ENCODE results near the gene ANO2.
"Not testable (repeated sequence)": the region's sequence is repeated elsewhere in the genome, so short reads cannot be mapped to it uniquely, and the experiment has no call there.

Gene ANO2

GRCh38 chr12:5546616-5547015, 398.4 kb downstream of the ANO2 start:
- no peak for DNase-seq (ENCODE audit: low spot score)

GRCh38 chr12:5537771-5538170, 407.3 kb downstream of the ANO2 start:
- DNase-seq (ENCODE audit: low spot score), result no peak

DNA sequence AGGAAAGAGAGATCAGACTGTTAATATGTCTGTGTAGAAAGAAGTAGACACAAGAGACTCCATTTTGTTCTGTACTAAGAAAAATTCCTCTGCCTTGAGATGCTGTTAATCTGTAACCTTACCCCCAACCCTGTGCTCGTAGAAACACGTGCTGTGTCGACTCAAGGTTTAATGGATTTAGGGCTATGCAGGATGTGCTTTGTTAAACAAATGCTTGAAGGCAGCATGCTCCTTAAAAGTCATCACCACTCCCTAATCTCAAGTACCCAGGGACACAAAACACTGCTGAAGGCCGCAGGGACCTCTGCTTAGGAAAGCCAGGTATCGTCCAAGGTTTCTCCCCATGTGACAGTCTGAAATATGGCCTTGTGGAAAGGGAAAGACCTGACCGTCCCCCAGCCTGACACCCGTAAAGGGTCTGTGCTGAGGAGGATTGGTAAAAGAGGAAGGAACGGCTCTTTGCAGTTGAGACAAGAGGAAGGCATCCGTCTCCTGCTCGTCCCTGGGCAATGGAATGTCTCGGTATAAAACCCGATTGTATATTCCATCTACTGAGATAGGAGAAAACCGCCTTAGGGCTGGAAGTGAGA, 407.9 kb downstream of the ANO2 start:
- not testable (repeated sequence) for DNase-seq (ENCODE audit: low spot score)

- DNase-seq (ENCODE audit: low spot score), result no peak
These were observed 409.5 kb downstream of the ANO2 start for GRCh38 chr12:5535541-5535940.

DNA sequence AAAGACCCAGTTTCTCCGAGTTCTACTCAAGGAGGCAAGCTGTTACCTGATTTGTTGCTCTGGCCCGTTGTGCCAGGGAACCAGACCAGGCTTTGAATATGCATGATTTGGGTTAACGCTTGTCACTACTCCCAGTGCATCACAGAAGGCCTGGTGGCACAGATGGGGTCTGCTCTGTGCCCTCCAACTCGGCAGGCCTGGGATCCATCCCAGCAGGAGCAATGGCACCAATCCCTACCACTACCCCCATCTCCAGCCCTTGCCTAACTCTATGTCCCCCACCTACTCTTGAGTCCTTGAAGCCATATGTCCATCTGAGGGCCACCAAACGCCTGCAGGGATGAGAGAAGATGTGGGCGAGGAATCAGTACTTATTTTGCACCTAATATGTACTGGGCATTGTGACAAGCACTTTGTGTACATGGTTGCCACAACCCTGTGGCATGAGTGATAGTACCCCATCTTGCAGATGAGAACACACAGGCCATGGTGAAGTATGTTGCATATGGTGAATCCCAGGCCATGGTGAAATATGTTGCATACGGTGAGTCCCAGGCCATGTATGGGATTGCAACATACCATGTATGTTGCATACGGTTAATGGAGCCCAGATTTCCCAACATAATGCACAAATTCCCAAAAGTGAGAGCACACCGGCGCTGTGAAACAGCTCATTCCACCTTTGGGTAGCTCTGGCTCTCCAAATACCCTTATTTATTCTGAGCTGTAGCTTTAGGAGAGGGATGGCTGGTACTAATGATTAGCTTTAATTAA, 410.4 kb downstream of the ANO2 start:
- no peak for DNase-seq (ENCODE audit: low spot score)

DNA sequence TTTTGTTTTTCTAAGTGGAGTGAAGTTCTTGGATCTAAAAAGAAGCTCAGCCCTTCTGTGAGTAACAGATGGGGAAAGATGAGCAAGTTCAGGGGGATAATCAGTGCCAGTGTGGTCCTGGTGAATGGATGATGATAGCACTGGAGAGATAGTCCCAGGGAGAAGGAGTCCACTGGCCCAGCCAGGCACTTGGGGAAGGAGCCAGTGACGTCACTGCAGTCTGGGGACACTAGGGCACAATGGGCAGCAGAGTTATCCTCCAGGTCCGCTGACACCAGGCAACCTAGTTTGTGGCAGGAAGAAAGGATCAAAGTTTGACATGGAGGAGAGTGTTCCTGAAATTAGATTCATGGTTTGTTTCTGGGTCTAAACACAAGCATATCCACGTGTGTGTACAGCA, 411.7 kb downstream of the ANO2 start:
- no peak for DNase-seq (ENCODE audit: low spot score)

- no peak for DNase-seq (ENCODE audit: low spot score)
These were observed 419.2 kb downstream of the ANO2 start for GRCh38 chr12:5525783-5526367.

- no peak for DNase-seq (ENCODE audit: low spot score)
These were observed 420.2 kb downstream of the ANO2 start for GRCh38 chr12:5524769-5525436.

DNA sequence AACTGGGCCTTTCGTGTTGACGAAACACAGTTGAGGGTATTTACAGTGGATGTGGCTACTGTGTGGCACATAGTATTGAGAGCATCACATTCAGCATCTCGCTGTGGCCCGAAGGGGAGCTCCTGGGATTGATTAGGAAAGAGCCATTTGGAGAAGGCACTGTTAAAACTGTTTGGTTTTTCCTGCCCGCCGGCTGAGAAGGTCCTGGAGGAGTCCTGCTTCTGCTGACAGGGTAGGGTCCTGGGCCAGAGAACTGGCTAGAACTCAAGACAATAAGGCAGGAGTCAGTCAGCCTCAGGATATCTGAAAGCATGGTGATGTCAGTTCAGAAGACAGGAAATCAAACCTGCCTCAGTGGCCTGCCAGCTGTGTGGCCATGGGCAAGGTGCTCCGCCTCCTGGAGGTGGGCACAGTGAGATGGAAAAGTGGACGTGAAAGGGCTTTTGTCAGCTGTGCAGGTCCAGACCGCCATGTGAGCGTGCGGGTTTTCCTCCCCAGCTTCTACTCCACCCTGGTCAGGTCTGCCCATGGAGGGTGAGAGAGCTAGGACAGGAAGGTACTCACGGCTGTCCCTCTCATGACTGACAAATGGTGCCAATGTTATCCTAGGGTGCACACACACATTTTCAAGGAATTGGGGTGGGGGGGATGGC, 420.8 kb downstream of the ANO2 start:
- DNase-seq (ENCODE audit: low spot score), result no peak

GRCh38 chr12:5523396-5524115, 421.5 kb downstream of the ANO2 start:
- DNase-seq (ENCODE audit: low spot score), result no peak

GRCh38 chr12:5522432-5523335, 422.4 kb downstream of the ANO2 start:
- DNase-seq (ENCODE audit: low spot score), result no peak

GRCh38 chr12:5521456-5522325, 423.4 kb downstream of the ANO2 start:
- DNase-seq (ENCODE audit: low spot score), result no peak

DNA sequence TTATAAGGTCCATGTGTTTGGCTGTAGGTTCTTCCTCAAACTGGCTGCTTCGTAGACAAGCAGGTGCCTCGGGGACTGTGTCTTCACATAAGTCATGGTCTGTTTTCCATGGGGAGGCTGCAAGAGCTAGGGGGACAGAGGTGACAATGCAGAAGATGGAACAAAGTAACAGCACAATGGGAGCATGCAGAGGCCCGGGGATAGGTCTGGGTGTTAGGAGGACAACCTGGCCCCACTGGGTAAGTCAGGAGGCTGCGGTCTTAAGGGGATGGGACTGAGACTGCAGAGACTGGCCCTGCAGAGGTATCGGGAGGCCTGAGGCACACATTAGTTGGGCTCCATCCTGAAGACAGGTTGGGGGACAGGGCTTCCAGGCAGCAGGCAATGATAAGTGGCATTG, 424.2 kb downstream of the ANO2 start:
- no peak for DNase-seq (ENCODE audit: low spot score)

- DNase-seq (ENCODE audit: low spot score), result no peak
These were observed 425.0 kb downstream of the ANO2 start for GRCh38 chr12:5520037-5520436.

DNA sequence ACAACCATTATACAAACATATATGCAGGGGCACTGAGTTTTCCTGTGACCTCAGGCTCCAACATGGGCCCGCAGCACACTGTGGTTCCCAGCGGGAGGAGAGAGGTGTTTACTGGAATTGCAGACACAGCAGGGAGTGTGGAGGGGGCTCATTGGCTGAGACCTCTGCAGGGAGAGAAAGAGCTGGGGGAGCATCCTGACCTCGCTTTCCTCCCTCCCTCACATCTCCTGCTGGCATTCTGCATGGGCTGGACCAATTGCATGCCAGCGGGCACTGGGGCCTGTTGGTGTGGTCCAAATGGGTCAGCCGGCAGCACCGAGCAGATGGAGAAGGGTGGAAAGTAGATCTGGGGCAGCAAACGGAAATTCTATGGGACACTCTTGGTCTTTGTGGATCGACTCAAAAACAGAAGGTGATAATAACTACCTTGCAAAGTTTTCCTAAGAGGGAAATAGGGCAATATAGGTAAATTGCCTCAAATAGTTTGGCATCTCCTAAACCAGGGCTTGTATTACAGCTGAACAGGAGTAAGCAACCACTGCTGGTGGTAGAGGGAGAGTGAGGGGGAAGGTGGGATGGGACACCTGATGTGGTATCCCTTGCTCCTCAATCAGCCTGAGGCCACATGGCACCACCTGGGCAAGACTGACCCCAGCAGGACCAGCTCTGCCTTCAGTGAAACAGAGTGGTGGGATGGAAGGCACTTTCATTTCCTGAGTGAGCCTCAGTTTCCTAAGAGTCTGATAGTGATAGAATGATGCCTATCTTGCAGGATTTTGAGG, 426.3 kb downstream of the ANO2 start:
- DNase-seq (ENCODE audit: low spot score), result peak; percentile 86

DNA sequence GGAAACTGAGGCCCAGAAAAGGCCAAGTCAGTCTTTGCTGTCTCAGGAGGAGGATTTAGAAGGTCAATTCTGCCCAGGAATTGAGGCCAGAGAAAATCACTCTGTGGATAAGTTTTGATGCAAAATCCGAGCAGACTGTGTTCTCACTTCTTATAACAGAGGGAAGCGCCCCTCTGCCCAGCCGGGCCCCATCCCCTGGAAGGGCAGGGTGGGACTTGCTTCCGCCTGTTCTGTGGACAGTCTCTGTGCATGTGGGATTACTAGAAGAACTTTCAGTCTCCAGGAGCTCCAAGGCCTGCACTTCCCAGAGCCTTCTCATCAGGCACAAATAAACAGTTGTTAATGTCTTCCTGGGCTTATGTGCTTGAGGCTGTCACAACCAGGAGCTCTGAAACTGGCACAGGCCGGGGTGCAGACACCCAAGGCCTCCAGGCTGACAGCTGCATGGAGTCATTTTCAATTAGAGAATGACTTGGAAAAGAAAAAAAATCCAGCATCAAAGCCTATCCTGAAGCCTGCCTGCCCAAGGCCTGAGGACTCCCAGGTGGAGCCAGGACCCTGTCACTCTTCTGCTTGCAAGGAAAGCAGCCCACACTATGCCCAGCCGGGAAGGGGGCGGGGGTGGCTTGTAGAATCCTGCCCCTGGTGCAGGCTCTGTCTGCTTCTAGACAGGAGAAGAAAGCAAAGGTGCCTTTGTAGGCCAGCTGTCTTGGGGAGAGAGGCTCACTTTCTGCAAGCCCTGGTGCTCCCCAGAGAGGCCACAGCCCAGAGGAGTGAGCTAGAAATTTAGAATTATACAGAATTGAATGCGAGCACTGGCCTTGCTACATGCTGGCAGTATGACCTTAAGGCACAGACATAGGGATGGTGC, 428.5 kb downstream of the ANO2 start:
- no peak for DNase-seq (ENCODE audit: low spot score)

DNA sequence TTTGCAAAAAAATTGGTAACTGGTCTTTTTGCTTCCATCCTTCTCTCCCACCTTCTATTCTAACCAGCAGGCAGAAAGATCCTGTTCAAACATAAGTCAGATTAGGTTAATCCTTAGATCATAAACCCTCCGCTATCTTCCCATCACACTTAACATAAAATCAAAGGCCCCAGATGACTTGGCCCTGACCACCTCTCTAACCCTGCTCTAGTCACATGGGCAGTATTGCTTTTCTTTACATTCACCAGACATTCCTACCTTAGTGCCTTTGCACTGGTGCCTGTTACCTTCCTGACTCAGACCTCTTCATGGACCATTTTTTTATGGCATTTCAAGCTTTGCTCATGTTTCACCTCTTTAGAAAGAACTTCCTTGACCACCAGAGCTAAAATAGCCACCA, 429.6 kb downstream of the ANO2 start:
- DNase-seq (ENCODE audit: low spot score), result no peak

- no peak for DNase-seq (ENCODE audit: low spot score)
These were observed 430.5 kb downstream of the ANO2 start for GRCh38 chr12:5514545-5514944.

All from cerebellar cortex (tissue), 1 donor.